ENCODE results near the gene EIF3L. TPM values are rescaled to one million over a fixed set of nuclear protein-coding genes. Genes with fewer than 3 reads are reported as not detected.

Gene EIF3L
- total and polyA plus RNA-seq, 9 of the 15 experiments (the other 6 are each of a cell fraction or from before 2014, with no cell fraction given) = 257 to 699 (median 368) TPM

DNA sequence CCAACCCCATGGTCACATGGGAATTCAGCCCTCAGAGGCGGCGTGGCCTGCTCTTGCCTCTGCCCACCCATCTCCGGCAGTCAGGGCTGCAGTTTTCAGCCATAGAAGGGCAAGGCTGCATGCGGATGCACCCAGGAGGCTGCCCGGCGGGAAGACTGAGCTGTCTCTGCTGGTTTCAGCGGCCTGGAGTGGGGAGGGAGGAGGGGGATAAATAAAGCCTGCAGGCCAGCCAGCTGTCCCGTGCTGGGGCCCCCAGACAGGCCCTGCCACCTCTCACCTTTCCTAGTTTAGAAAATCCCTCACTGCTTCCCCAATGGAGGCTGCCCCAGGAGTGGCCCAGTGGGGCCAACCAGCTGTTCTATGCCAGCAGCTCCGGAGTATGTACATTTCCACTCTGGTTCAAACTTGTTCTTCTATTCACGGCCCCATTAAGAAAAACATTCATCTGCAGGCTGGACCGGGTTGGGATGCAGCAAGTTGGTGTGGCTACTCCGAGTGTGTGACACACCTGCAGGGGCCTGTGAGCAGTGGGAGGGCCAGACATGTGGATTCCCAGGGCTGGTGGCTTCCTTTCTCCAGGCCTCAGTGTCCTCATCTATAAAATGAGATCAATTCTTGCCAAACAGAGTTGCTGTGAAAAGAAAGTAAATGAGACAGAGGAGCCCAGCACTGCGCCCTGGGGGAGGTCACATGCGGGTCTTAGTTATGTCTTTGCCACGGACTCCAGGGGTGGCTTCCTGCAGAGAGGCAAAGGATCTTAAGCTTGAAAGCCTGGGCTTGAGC, 61.9 kb downstream of the EIF3L start:
- Histone ChIP-seq H2AFZ (ENCODE audit: low read depth, low read length) (no peak overlapping the region), H3K4me3 (no peak overlapping the region), H3K9ac (ENCODE audit: insufficient read depth in 1 of 2, low read depth in 2 of 2, low read length in 2 of 2) (peak overlapping the region in 1 of 2 experiments; percentile 33; a peak in 1 of 4 replicates), H3K36me3 (ENCODE audit: control insufficient read depth, insufficient read depth, low read length) (peaks cover 4% of the 10 kb centered on the region; the same call in 2 of the 3 replicates), H3K9me1 (ENCODE audit: control insufficient read depth, insufficient read depth, low read length) (no peaks in the 10 kb centered on the region), H3K4me1 (replicated peaks in 1 of 2; ENCODE audit: control insufficient read depth in 2 of 2, insufficient read depth in 2 of 2, low read length in 2 of 2) (peaks cover 6 to 21% of the 10 kb centered on the region in 2 experiments; a peak in 4 of 5 replicates), H3K27me3 (ENCODE audit: control insufficient read depth in 2 of 2, insufficient read depth in 2 of 2, low read length in 2 of 2) (no peaks in the 10 kb centered on the region), H3K9me3 (replicated peaks; ENCODE audit: control insufficient read depth, insufficient read depth, low read depth, low read length) (no peaks in the 10 kb centered on the region), H4K20me1 (replicated peaks; ENCODE audit: control insufficient read depth, insufficient read depth, low read length) (no peaks in the 10 kb centered on the region; the same call in 1 of the 2 replicates), H3K4me2 (ENCODE audit: insufficient read depth, low read length) (no peak overlapping the region), H3K79me2 (ENCODE audit: control insufficient read depth, insufficient read depth, low read length) (peaks cover 8% of the 10 kb centered on the region; the same call in 2 of the 3 replicates), H3K27ac (ENCODE audit: extremely low read depth, low read depth, low read length) (no peak overlapping the region)
- no peak for ATAC-seq
- no peak for DNase-seq (ENCODE audit: extremely low read depth in 1 of 4, low spot score in 3 of 4)
- BruUV-seq (replicated peaks) = no TSS peak
- POLR2A ChIA-PET = interaction anchor here (0.6 to 2.2 kb wide), 7 partner anchors 15 to 124 kb away, joined by 3 to 7 read pairs (median 4); no protein-coding TSS in a partner anchor
- in situ Hi-C loops (cut with MboI) (no loop called here), intact Hi-C loops (cut with micrococcal nuclease) (no loop called here)
- WGBS (ENCODE audit: insufficient coverage, low coverage, missing lambda C conversion rate) = 89% methylated on average over 11 of the region's 15 CpGs
- FAIRE-seq = no peak
- TF ChIP-seq ERF (CRISPR knock-in tag; IDR thresholded peaks at IDR 0.05) = no peak
- CTCF ChIA-PET (ENCODE audit: low intra/inter-chr PET ratio) = no interaction called here

DNA sequence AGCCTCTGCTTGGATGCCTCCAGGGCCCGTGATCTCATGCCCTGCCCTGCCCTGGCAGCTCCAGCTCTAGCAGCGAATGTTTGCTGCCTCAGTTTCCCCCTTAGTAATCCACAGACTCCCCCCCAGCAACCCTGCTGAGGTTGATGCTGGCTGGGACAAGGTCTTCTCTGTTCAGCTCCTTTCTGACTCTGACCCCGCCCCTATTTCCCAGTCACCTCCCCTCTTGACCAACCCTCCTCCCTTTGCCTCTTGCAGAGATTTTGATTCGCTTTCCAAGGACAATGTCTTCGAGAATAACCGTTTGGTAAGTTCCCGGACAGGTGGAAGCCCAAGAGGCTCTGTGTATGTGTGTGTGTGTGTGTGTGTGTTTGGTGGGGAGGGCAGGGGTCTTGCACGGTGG, 62.5 kb downstream of the EIF3L start:
- intact Hi-C loops (cut with micrococcal nuclease) (no loop called here), in situ Hi-C loops (cut with MboI) (no loop called here)
- peak; percentile 32; the same call in 1 of the 3 replicates for ATAC-seq
- BruUV-seq (replicated peaks) = no TSS peak
- WGBS (ENCODE audit: insufficient coverage, low coverage, missing lambda C conversion rate) = 63% methylated on average over 7 of the region's 8 CpGs
- no peak overlapping the region for H3K9ac ChIP-seq (ENCODE audit: insufficient read depth in 1 of 2, low read depth in 2 of 2, low read length in 2 of 2)
- H3K4me3 ChIP-seq = no peak overlapping the region
- H3K9me1 ChIP-seq (ENCODE audit: control insufficient read depth, insufficient read depth, low read length) = no peaks in the 10 kb centered on the region
- H3K79me2 ChIP-seq (ENCODE audit: control insufficient read depth, insufficient read depth, low read length) = peaks cover 8% of the 10 kb centered on the region; the same call in 2 of the 3 replicates
- peaks cover 6% of the 10 kb centered on the region; the same call in 2 of the 3 replicates for H3K36me3 ChIP-seq (ENCODE audit: control insufficient read depth, insufficient read depth, low read length)
- H3K4me1 ChIP-seq (replicated peaks in 1 of 2; ENCODE audit: control insufficient read depth in 2 of 2, insufficient read depth in 2 of 2, low read length in 2 of 2) = peaks cover 6 to 16% of the 10 kb centered on the region in 2 experiments; a peak in 4 of 5 replicates
- CTCF ChIA-PET (ENCODE audit: low intra/inter-chr PET ratio) = no interaction called here
- no peaks in the 10 kb centered on the region for H3K27me3 ChIP-seq (ENCODE audit: control insufficient read depth in 2 of 2, insufficient read depth in 2 of 2, low read length in 2 of 2)
- H3K4me2 ChIP-seq (ENCODE audit: insufficient read depth, low read length) = no peak overlapping the region
- no peaks in the 10 kb centered on the region; the same call in 1 of the 2 replicates for H4K20me1 ChIP-seq (replicated peaks; ENCODE audit: control insufficient read depth, insufficient read depth, low read length)
- no peaks in the 10 kb centered on the region for H3K9me3 ChIP-seq (replicated peaks; ENCODE audit: control insufficient read depth, insufficient read depth, low read depth, low read length)
- no peak for FAIRE-seq
- DNase-seq (ENCODE audit: extremely low read depth in 1 of 4, low spot score in 3 of 4) = no peak
- POLR2A ChIA-PET = interaction anchor here (0.6 to 2.2 kb wide), 6 partner anchors 8 to 230 kb away, joined by 3 to 7 read pairs (median 3); no protein-coding TSS in a partner anchor
- no peak overlapping the region for H2AFZ ChIP-seq (ENCODE audit: low read depth, low read length)
- H3K27ac ChIP-seq (ENCODE audit: extremely low read depth, low read depth, low read length) = no peak overlapping the region
- TF ChIP-seq NCOR1 (IDR thresholded peaks at IDR 0.05) (no peak), POLR2G (IDR thresholded peaks at IDR 0.05; ENCODE audit: low read depth, low read length) (no peak), NR2F6 (CRISPR knock-in tag; IDR thresholded peaks at IDR 0.05) (no peak), NCOA6 (IDR thresholded peaks at IDR 0.05) (no peak), ATF1 (CRISPR knock-in tag; IDR thresholded peaks at IDR 0.05) (no peak), ATF1 (tag; IDR thresholded peaks at IDR 0.05) (no peak), ZNF175 (CRISPR knock-in tag; IDR thresholded peaks at IDR 0.05; ENCODE audit: low read depth) (no peak)

Data from K562 (cell line).